CD14-positive monocyte (primary cell): ENCODE measurements around the gene P2RX6. TPM values are rescaled to one million over a fixed set of nuclear protein-coding genes. Genes with fewer than 3 reads are reported as not detected.

Experiments used
- DNase-seq, 3 donors: peaks; one replicate each; pipeline ENCODE4 v3.0.0-alpha.2; 2011 to 2022
- H2AFZ ChIP-seq: 2 replicates; pipeline ENCODE4 v1.6.0; 2012; ENCODE audit warnings: mild to moderate bottlenecking, low read depth, low read length, inconsistent platforms; ENCODE audit not compliant: insufficient read depth, poor library complexity, severe bottlenecking
- H3K27ac ChIP-seq, 2 donors: 1 replicate in 1 of 2; 2 replicates in 1 of 2; pipeline ENCODE4 v1.5.1; 2012 to 2013; ENCODE audit warnings: low read length in 2 of 2, control low read depth in 1 of 2, inconsistent platforms in 1 of 2, low read depth in 1 of 2, mild to moderate bottlenecking in 1 of 2
- H3K27me3 ChIP-seq, 2 donors: one replicate each; pipeline versions ENCODE4 v1.6.0 to v1.6.1; 2011 to 2013; ENCODE audit warnings: low read length in 2 of 2; ENCODE audit not compliant: control insufficient read depth in 2 of 2, insufficient read depth in 2 of 2
- H3K36me3 ChIP-seq, 2 donors: replicated peaks in 1 of 2; 1 replicate in 1 of 2; 2 replicates in 1 of 2; pipeline versions ENCODE4 v1.5.1 to v1.6.1; 2012 to 2013; ENCODE audit warnings: low read length in 2 of 2, control low read depth in 1 of 2, inconsistent platforms in 1 of 2, mild to moderate bottlenecking in 1 of 2; ENCODE audit not compliant: insufficient read depth in 2 of 2, control insufficient read depth in 1 of 2
- H3K4me1 ChIP-seq, 2 donors: 1 replicate in 1 of 2; 2 replicates in 1 of 2; pipeline versions ENCODE4 v1.5.1 to v1.6.1; 2012 to 2013; ENCODE audit warnings: low read length in 2 of 2, control low read depth in 1 of 2, inconsistent platforms in 1 of 2, mild to moderate bottlenecking in 1 of 2, moderate library complexity in 1 of 2; ENCODE audit not compliant: insufficient read depth in 2 of 2, control insufficient read depth in 1 of 2
- H3K4me2 ChIP-seq: replicated peaks from 2 replicates; pipeline ENCODE3; 2012; ENCODE audit warnings: low read length, moderate library complexity, mild to moderate bottlenecking; ENCODE audit not compliant: poor library complexity, severe bottlenecking; ENCODE audit errors: extremely low read depth
- H3K4me3 ChIP-seq, 3 experiments: fragments of 200-600 bp in 1 of 3; sonication (generic) in 1 of 3; replicated peaks in 1 of 3; 1 replicate in 2 of 3; 2 replicates in 1 of 3; pipeline ENCODE4 v1.5.1; 2011 to 2013; ENCODE audit warnings: low read length in 3 of 3, mild to moderate bottlenecking in 3 of 3, control low read depth in 2 of 3, low read depth in 2 of 3, inconsistent platforms in 1 of 3, moderate library complexity in 1 of 3
- H3K79me2 ChIP-seq: 2 replicates; pipeline ENCODE4 v1.6.0; 2012; ENCODE audit warnings: mild to moderate bottlenecking, control low read depth, inconsistent platforms, low read length, moderate library complexity; ENCODE audit not compliant: insufficient read depth
- H3K9ac ChIP-seq: 2 replicates; pipeline ENCODE4 v1.6.0; 2017; ENCODE audit warnings: low read length, mild to moderate bottlenecking; ENCODE audit not compliant: insufficient read depth, poor library complexity, severe bottlenecking
- H3K9me3 ChIP-seq, 2 donors: replicated peaks in 1 of 2; 1 replicate in 1 of 2; 2 replicates in 1 of 2; pipeline versions ENCODE4 v1.5.1 to v1.6.1; 2012 to 2013; ENCODE audit warnings: low read length in 2 of 2, control low read depth in 1 of 2; ENCODE audit not compliant: control insufficient read depth in 1 of 2, insufficient read depth in 1 of 2
- H4K20me1 ChIP-seq: 2 replicates; pipeline ENCODE4 v1.6.0; 2012; ENCODE audit warnings: mild to moderate bottlenecking, low read length, control low read depth, moderate library complexity; ENCODE audit not compliant: insufficient read depth
- H3K27ac Mint-ChIP-seq, 7 donors: one replicate each; pipeline ENCODE4 v1.8.0; 2020; ENCODE audit warnings: mild to moderate bottlenecking in 7 of 7, mixed read lengths in 7 of 7, moderate library complexity in 6 of 7, inconsistent platforms in 2 of 7
- H3K27me3 Mint-ChIP-seq, 3 donors: one replicate each; pipeline ENCODE4 v1.8.0; 2021 to 2022; ENCODE audit warnings: low read depth in 3 of 3, mild to moderate bottlenecking in 3 of 3, mixed read lengths in 3 of 3, moderate library complexity in 3 of 3, inconsistent platforms in 1 of 3
- H3K36me3 Mint-ChIP-seq, 2 donors: one replicate each; pipeline ENCODE4 v1.8.0; 2020; ENCODE audit warnings: mixed read lengths in 2 of 2, inconsistent platforms in 1 of 2, mild to moderate bottlenecking in 1 of 2
- H3K4me1 Mint-ChIP-seq: one replicate; pipeline ENCODE4 v1.8.0; 2020; ENCODE audit warnings: mild to moderate bottlenecking, mixed read lengths
- H3K4me3 Mint-ChIP-seq, 2 donors: one replicate each; pipeline ENCODE4 v1.8.0; 2020; ENCODE audit warnings: mild to moderate bottlenecking in 2 of 2, mixed read lengths in 2 of 2, moderate library complexity in 1 of 2
- H3K9me3 Mint-ChIP-seq, 7 donors: one replicate each; pipeline ENCODE4 v1.8.0; 2020 to 2022; ENCODE audit warnings: mixed read lengths in 7 of 7, mild to moderate bottlenecking in 6 of 7, moderate library complexity in 6 of 7, inconsistent platforms in 2 of 7
- CTCF ChIP-seq: fragments of 200-600 bp; IDR thresholded peaks from one replicate; pipeline ENCODE4 v1.8.0; 2022; ENCODE audit warnings: antibody characterized with exemption, mild to moderate bottlenecking
- WGBS: methylation state at CpG from one replicate; pipeline ENCODE4 v1.1.5; 2013; ENCODE audit warnings: missing lambda C conversion rate; ENCODE audit not compliant: insufficient coverage; 5-methylcytosine and 5-hydroxymethylcytosine counted together
- intact Hi-C, 2 donors: fragments of 100-400 bp; cut with micrococcal nuclease; formaldehyde crosslinking; loops; one replicate each; pipeline versions ENCODE4 v1.15.0 to v1.15.1; 2023
- polyA plus RNA-seq, 3 donors: library from polyadenylated mRNA; depleted of rRNA in 1 of 3; unstranded in 2 of 3; stranded (reverse) in 1 of 3; fragments of 300-500 nt in 2 of 3; fragments of >200 nt in 1 of 3; fragmentation: Illumina TruSeq in 2 of 3; gene quantifications; 1 replicate in 2 of 3; 2 replicates in 1 of 3; pipeline ENCODE4 v1.2.3, GENCODE V29; 2012 to 2021

Gene P2RX6
- polyA plus RNA-seq, 3 donors = not detected

- Histone ChIP-seq H3K27ac (no peak overlapping the region), H3K79me2 (no peaks in the 10 kb centered on the region), H3K4me2 (no peak overlapping the region), H3K27me3 (peaks cover 0 to 10% of the 10 kb centered on the region in 2 donors), H2AFZ (no peak overlapping the region), H3K4me3 (no peak overlapping the region), H3K4me1 (peaks cover 4 to 8% of the 10 kb centered on the region in 2 donors), H4K20me1 (no peaks in the 10 kb centered on the region), H3K9ac (no peak overlapping the region), H3K36me3 (no peaks in the 10 kb centered on the region), H3K9me3 (no peaks in the 10 kb centered on the region)
- WGBS = 88% methylated on average over 7 of the region's 8 CpGs
- H3K27me3 Mint-ChIP-seq = peaks cover 15 to 23% (median 15%) of the 10 kb centered on the region in 3 donors
- no peak overlapping the region for H3K27ac Mint-ChIP-seq
- TF ChIP-seq CTCF = no peak
- peaks cover 0 to 3% (median 0%) of the 10 kb centered on the region in 7 donors for H3K9me3 Mint-ChIP-seq
- no peak for DNase-seq
- intact Hi-C loops = no loop called here
- no peak overlapping the region for H3K4me3 Mint-ChIP-seq
- no peaks in the 10 kb centered on the region for H3K36me3 Mint-ChIP-seq
- H3K4me1 Mint-ChIP-seq = peaks cover 12% of the 10 kb centered on the region
Observed at GRCh38 chr22:21052715-21053459, 37.9 kb downstream of the P2RX6 start.

GRCh38 chr22:21054046-21054713 is 39.2 kb downstream of the P2RX6 start:
- Histone ChIP-seq H3K9ac (no peak overlapping the region), H2AFZ (no peak overlapping the region), H3K27me3 (peaks cover 0 to 10% of the 10 kb centered on the region in 2 donors), H3K79me2 (no peaks in the 10 kb centered on the region), H3K4me3 (no peak overlapping the region), H3K27ac (no peak overlapping the region), H3K4me1 (peaks cover 4 to 8% of the 10 kb centered on the region in 2 donors), H3K4me2 (no peak overlapping the region), H3K9me3 (no peaks in the 10 kb centered on the region), H3K36me3 (no peaks in the 10 kb centered on the region), H4K20me1 (no peaks in the 10 kb centered on the region)
- Mint-ChIP-seq H3K27ac (peak overlapping the region in 2 of 7 donors; percentile 10), H3K9me3 (peaks cover 0 to 3% (median 0%) of the 10 kb centered on the region in 7 donors), H3K4me3 (no peak overlapping the region), H3K36me3 (no peaks in the 10 kb centered on the region), H3K4me1 (peaks cover 12% of the 10 kb centered on the region), H3K27me3 (peaks cover 15 to 23% (median 15%) of the 10 kb centered on the region in 3 donors)
- intact Hi-C loops = no loop called here
- 99% methylated on average over 13 of the region's 15 CpGs for WGBS
- no peak for DNase-seq
- no peak for TF ChIP-seq CTCF
